Endothelial cell (in vitro differentiated cells): ENCODE data around the gene ATPAF2. TPM values are rescaled to one million over a fixed set of nuclear protein-coding genes. Genes with fewer than 3 reads are reported as not detected.

ENCODE experiments used
- DNase-seq: peaks from one replicate; pipeline ENCODE4 v3.0.0; 2021; ENCODE audit warnings: low spot score
- H3K27ac Mint-ChIP-seq: one replicate; pipeline ENCODE4 v1.8.0; 2021; ENCODE audit warnings: mixed read lengths, inconsistent platforms; ENCODE audit not compliant: unreplicated experiment
- H3K27me3 Mint-ChIP-seq: one replicate; pipeline ENCODE4 v1.8.0; 2021; ENCODE audit warnings: mild to moderate bottlenecking, moderate library complexity, mixed read lengths, inconsistent platforms; ENCODE audit not compliant: unreplicated experiment
- H3K36me3 Mint-ChIP-seq: one replicate; pipeline ENCODE4 v1.8.0; 2021; ENCODE audit warnings: mild to moderate bottlenecking, low read depth, mixed read lengths, inconsistent platforms; ENCODE audit not compliant: unreplicated experiment
- H3K4me1 Mint-ChIP-seq: one replicate; pipeline ENCODE4 v1.8.0; 2021; ENCODE audit warnings: mild to moderate bottlenecking, mixed read lengths, inconsistent platforms; ENCODE audit not compliant: unreplicated experiment
- H3K4me3 Mint-ChIP-seq: one replicate; pipeline ENCODE4 v1.8.0; 2021; ENCODE audit warnings: mild to moderate bottlenecking, mixed read lengths, inconsistent platforms; ENCODE audit not compliant: unreplicated experiment
- H3K9me3 Mint-ChIP-seq: one replicate; pipeline ENCODE4 v1.8.0; 2021; ENCODE audit warnings: mixed read lengths, inconsistent platforms; ENCODE audit not compliant: unreplicated experiment
- total RNA-seq: library from RNA; stranded (reverse); fragmentation: NEBNext Ultra II Directional; extraction: Animal tissue kit (Norgen Biotek cat#: 25700); gene quantifications from one replicate; pipeline ENCODE4 v1.2.1, GENCODE V29; 2021; ENCODE audit not compliant: unreplicated experiment
- TF ChIP-seq, protein P1 (sequence below): fragments of 200-600 bp; sonication (generic); IDR thresholded peaks from one replicate; pipeline ENCODE4 v1.5.0; 2021; ENCODE audit warnings: antibody characterized with exemption; ENCODE audit not compliant: unreplicated experiment

The ATPAF2 gene
- total RNA-seq, 1 donor from 2014 or later = 24.7 TPM

DNA sequence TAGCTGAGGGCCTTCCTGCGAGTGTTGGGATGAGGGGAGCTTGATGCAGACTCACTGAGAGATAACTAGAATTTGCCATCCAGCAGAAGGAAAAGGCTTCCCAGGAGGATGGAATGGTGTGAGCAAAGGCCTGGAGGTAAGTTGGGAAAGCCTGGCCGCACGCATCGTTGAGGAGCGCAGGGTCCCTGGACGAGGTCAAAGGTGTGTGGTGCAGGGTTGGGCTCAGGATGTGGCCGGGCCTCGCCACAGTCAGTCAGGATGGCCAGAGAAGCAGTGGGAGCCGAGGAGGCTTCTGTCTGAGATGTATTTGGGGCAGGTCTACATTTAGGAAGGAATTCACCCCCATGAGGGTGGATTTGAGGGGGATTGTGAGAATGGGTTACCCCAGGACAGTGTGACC is 49.9 kb downstream of the ATPAF2 start:
- no peaks in the 10 kb centered on the region for H3K9me3 Mint-ChIP-seq
- H3K27ac Mint-ChIP-seq = no peak overlapping the region

DNA sequence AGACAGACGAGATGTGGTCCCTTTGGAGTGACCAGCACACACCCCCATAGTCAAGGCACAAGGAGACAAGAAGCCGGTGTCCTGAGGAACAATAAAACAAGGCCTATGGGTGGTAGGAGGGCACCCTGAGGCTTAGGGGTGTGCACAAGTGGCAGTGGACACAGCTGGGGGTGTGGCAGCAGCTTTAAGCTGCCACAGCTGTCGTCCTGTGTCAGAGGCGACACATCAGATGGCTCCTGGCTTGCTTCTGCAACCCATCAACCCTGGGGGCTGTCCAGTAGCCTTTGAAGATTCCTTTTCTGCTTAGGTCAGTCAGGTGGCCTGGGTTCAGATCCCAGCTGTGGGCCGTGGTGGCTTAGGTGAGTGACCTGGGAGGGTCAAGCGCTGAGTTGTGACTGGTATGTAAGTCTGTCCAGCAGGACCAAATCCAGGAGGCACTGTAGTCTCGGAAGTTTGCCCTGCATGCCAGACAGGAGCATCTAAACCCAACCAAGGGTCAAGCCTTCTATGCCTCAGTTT is 50.5 kb downstream of the ATPAF2 start:
- no peaks in the 10 kb centered on the region for H3K36me3 Mint-ChIP-seq
- DNase-seq = no peak
- peaks cover 7% of the 10 kb centered on the region for H3K27me3 Mint-ChIP-seq
- no peak overlapping the region for H3K4me3 Mint-ChIP-seq
- TF ChIP-seq, protein P1, sequence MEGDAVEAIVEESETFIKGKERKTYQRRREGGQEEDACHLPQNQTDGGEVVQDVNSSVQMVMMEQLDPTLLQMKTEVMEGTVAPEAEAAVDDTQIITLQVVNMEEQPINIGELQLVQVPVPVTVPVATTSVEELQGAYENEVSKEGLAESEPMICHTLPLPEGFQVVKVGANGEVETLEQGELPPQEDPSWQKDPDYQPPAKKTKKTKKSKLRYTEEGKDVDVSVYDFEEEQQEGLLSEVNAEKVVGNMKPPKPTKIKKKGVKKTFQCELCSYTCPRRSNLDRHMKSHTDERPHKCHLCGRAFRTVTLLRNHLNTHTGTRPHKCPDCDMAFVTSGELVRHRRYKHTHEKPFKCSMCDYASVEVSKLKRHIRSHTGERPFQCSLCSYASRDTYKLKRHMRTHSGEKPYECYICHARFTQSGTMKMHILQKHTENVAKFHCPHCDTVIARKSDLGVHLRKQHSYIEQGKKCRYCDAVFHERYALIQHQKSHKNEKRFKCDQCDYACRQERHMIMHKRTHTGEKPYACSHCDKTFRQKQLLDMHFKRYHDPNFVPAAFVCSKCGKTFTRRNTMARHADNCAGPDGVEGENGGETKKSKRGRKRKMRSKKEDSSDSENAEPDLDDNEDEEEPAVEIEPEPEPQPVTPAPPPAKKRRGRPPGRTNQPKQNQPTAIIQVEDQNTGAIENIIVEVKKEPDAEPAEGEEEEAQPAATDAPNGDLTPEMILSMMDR = no peak
- no peak overlapping the region for H3K27ac Mint-ChIP-seq
- H3K9me3 Mint-ChIP-seq = no peaks in the 10 kb centered on the region
- H3K4me1 Mint-ChIP-seq = no peaks in the 10 kb centered on the region

More for the DNA sequence above, 49.9 kb downstream of the ATPAF2 start:
- TF ChIP-seq, protein P1 = no peak
- Mint-ChIP-seq H3K27me3 (peaks cover 7% of the 10 kb centered on the region), H3K4me3 (no peak overlapping the region), H3K36me3 (no peaks in the 10 kb centered on the region), H3K4me1 (no peaks in the 10 kb centered on the region)
- DNase-seq = no peak

DNA sequence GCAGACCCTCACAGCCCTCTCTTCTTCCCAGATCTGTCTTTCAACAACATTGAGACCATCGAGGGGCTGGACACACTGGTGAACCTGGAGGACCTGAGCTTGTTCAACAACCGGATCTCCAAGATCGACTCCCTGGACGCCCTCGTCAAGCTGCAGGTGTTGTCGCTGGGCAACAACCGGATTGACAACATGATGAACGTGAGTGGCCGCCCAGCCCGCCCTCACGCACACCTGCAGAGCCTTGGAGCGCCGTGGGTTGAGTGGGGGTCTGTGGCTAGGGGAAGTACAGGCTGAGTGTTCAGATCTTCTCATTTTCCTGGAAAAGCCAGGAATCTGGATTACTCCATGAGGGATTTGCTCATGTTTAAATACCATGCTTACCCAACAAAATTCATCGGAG is 51.1 kb downstream of the ATPAF2 start:
- Mint-ChIP-seq H3K4me1 (no peaks in the 10 kb centered on the region), H3K27me3 (peaks cover 4% of the 10 kb centered on the region), H3K4me3 (no peak overlapping the region), H3K9me3 (no peaks in the 10 kb centered on the region), H3K27ac (no peak overlapping the region), H3K36me3 (no peaks in the 10 kb centered on the region)
- no peak for DNase-seq
- TF ChIP-seq, protein P1 = no peak

DNA sequence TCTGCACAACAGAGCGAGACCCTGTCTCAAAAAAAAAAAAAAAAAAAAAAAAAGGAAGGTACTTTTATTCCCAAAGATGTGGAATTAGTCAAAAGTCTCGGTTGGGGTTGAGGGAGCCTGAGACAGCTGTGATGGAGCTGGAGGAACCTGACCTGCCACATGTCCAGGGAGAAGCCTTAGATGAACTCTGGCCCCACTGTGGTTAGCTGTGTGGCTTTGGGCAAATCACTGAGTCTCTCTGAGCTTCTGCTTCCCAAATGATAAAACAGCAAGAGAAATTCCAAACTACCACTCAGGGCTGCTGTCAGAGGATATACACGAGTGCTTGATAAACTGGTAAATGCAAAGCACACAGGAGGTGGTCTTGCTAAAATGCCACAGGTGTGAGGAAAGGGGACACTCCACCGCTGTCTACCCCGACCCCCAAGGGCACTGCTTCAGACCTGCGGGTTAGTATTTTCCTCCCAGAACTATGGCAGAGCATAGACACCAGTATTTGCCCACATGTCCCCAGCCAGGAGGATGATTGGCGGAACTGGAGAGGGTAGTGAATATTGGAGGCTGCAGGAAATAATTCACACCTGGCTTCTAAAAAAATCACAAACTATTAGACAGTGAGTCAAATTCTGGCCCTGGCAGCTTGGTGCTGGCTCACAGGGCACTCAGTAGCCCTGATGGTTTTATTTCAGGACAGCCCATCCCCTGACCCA is 51.6 kb downstream of the ATPAF2 start:
- H3K4me3 Mint-ChIP-seq = no peak overlapping the region
- H3K27me3 Mint-ChIP-seq = peaks cover 4% of the 10 kb centered on the region
- no peaks in the 10 kb centered on the region for H3K4me1 Mint-ChIP-seq
- no peak for DNase-seq
- no peak overlapping the region for H3K27ac Mint-ChIP-seq
- H3K9me3 Mint-ChIP-seq = no peaks in the 10 kb centered on the region
- TF ChIP-seq, protein P1 = no peak
- H3K36me3 Mint-ChIP-seq = no peaks in the 10 kb centered on the region

DNA sequence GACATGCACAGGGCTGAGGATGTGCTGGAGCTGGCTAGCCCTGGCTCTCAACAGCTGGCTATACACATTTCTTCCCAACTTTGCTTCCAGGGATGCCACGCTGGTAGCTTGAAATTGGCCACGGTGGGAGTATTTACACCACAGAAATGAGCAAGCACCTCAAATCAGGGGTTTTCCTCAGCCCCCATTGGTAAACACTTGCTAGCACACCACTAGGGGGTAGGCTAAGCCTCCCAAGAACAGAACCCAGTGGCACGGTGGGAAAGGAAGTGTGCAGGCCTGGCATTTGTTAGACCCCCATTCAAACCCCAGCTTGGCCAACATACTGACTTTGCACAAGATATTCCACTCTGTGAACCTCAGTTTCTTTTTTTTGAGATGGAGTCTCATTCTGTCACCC is 53.4 kb downstream of the ATPAF2 start:
- DNase-seq = no peak
- Mint-ChIP-seq H3K36me3 (no peaks in the 10 kb centered on the region), H3K27ac (no peak overlapping the region), H3K4me1 (no peaks in the 10 kb centered on the region), H3K9me3 (no peaks in the 10 kb centered on the region), H3K27me3 (peaks cover 4% of the 10 kb centered on the region), H3K4me3 (no peak overlapping the region)
- TF ChIP-seq, protein P1 = no peak
